ENCODE data around the gene SPSB3.

The SPSB3 gene

GRCh38 chr16:1767116-1767994 is 15.0 kb downstream of the SPSB3 start:
- POLR2A ChIA-PET, result interaction anchor here (1.7 kb wide), 1 partner anchor 10 kb away, joined by 4 read pairs; no protein-coding TSS in a partner anchor

DNA sequence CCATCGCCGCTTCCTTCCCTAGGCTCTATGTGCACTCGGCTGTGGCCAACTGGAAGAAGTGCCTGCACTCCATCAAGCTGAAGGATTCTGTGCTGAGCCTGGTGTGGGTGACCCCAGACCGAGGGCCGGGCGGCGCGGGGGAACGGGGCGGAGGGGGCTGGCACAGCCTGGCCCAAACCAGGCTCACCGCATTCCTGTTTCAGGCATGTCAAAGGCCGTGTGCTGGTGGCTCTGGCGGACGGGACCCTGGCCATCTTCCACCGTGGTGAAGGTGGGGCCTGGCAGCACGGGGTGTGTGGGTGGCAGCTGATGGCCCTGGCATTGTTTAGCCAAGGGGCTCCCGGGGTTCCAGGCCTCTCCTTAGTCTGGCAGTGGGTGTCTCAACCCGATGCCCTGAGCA is 15.7 kb downstream of the SPSB3 start:
- ChIA-PET CTCF (no interaction called here), POLR2A (no interaction called here)
- TF ChIP-seq CTCF (IDR thresholded peaks at IDR 0.05; ENCODE audit: insufficient read depth, low read length, missing control alignments), result no peak
- no peak overlapping the region for H3K4me3 ChIP-seq (ENCODE audit: low read depth, low read length)
- no peak for DNase-seq (ENCODE audit: low read depth, low spot score)

More at GRCh38 chr16:1767116-1767994, 15.0 kb downstream of the SPSB3 start:
- no peak for DNase-seq (ENCODE audit: low read depth, low spot score)
- CTCF ChIA-PET, result interaction anchor here (2.2 kb wide), 1 partner anchor 61 kb away, joined by 11 read pairs; the partner anchor contains the start of gene MAPK8IP3
- TF ChIP-seq CTCF (IDR thresholded peaks at IDR 0.05; ENCODE audit: insufficient read depth, low read length, missing control alignments), result no peak
- no peak overlapping the region for H3K4me3 ChIP-seq (ENCODE audit: low read depth, low read length)

DNA sequence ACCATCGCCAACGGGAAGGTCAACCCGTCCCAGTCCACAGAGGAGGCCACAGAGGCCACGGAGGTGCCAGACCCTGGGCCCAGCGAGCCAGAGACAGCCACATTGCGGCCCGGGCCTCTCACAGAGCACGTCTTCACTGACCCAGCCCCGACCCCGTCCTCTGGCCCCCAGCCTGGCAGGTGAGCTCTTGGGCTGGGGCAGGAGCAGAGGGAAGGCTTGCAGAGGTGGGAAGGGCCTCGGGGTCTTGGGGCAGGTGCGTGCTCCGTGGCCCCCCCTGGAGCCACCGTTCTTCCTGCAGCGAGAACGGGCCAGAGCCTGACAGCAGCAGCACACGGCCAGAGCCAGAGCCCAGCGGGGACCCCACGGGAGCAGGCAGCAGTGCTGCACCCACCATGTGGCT is 16.1 kb downstream of the SPSB3 start:
- no peak for DNase-seq (ENCODE audit: low read depth, low spot score)
- POLR2A ChIA-PET, result no interaction called here
- CTCF ChIA-PET, result no interaction called here
- H3K4me3 ChIP-seq (ENCODE audit: low read depth, low read length), result no peak overlapping the region
- TF ChIP-seq CTCF (IDR thresholded peaks at IDR 0.05; ENCODE audit: insufficient read depth, low read length, missing control alignments), result no peak

GRCh38 chr16:1765826-1766225 is 16.5 kb downstream of the SPSB3 start:
- ChIA-PET POLR2A (no interaction called here), CTCF (interaction anchor here (0.7 to 2.2 kb wide), 4 partner anchors 58 to 87 kb away, joined by 3 to 14 read pairs (median 6); partner anchors contain the start of genes JPT2 and MAPK8IP3)
- DNase-seq (ENCODE audit: low read depth, low spot score), result no peak
- no peak overlapping the region for H3K4me3 ChIP-seq (ENCODE audit: low read depth, low read length)
- no peak for TF ChIP-seq CTCF (IDR thresholded peaks at IDR 0.05; ENCODE audit: insufficient read depth, low read length, missing control alignments)

DNA sequence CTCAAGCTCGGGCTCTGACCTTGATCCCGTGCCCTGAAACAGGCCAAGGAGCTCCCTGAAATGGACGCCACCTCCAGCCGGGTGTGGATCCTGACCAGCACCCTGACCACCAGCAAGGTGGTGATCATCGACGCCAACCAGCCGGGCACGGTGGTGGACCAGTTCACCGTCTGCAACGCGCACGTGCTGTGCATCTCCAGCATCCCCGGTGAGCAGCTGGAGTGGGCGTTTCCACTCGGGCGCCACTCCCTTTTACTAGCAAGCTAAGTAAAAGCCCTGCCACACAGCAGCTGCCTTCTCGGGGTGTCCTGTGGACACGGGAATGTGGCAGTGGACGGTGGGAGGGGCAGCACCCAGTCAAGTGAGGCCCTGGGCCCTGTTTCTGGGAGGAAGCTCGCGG is 17.4 kb downstream of the SPSB3 start:
- ChIA-PET POLR2A (no interaction called here), CTCF (interaction anchor here (0.7 to 2.2 kb wide), 8 partner anchors 8 to 273 kb away, joined by 3 to 14 read pairs (median 3); partner anchors contain the start of genes EME2, JPT2, MAPK8IP3 and MRPS34)
- no peak overlapping the region for H3K4me3 ChIP-seq (ENCODE audit: low read depth, low read length)
- TF ChIP-seq CTCF (IDR thresholded peaks at IDR 0.05; ENCODE audit: insufficient read depth, low read length, missing control alignments), result no peak
- DNase-seq (ENCODE audit: low read depth, low spot score), result no peak
